RWPE2 (cell line): ENCODE results near the gene MBNL2.

ENCODE experiments used
- ATAC-seq: fragments of 200-7000 bp; cut with Tn5 transposase; 3 replicates; pipeline ENCODE4 v1.9.1; 2021; ENCODE audit warnings: low read depth
- DNase-seq: peaks from one replicate; pipeline ENCODE4 v3.0.0-alpha.2; 2020; ENCODE audit warnings: low spot score
- H3K27ac ChIP-seq: fragments of 450-650 bp; 2 replicates; pipeline ENCODE4 v1.5.1; 2017; ENCODE audit warnings: mild to moderate bottlenecking; ENCODE audit not compliant: poor library complexity, severe bottlenecking
- H3K27me3 ChIP-seq: fragments of 250-450 bp; sonication (Bioruptor Pico); 2 replicates; pipeline ENCODE4 v1.5.1; 2021; ENCODE audit warnings: mild to moderate bottlenecking, moderate library complexity; ENCODE audit not compliant: insufficient read depth, poor library complexity, severe bottlenecking
- H3K36me3 ChIP-seq: fragments of 250-450 bp; sonication (Bioruptor Pico); 2 replicates; pipeline ENCODE4 v1.5.1; 2020; ENCODE audit warnings: low read depth, mild to moderate bottlenecking, moderate library complexity
- H3K4me1 ChIP-seq: fragments of 250-450 bp; sonication (Bioruptor Pico); 2 replicates; pipeline ENCODE4 v1.5.1; 2021; ENCODE audit warnings: mild to moderate bottlenecking, moderate library complexity; ENCODE audit not compliant: insufficient read depth, poor library complexity, severe bottlenecking
- H3K4me3 ChIP-seq: fragments of 250-450 bp; sonication (Bioruptor Pico); 2 replicates; pipeline ENCODE4 v1.5.1; 2021; ENCODE audit warnings: mild to moderate bottlenecking, moderate library complexity; ENCODE audit not compliant: severe bottlenecking
- H3K9me3 ChIP-seq: fragments of 250-450 bp; sonication (Bioruptor Pico); 2 replicates; pipeline ENCODE4 v1.5.1; 2021; ENCODE audit warnings: mild to moderate bottlenecking, moderate library complexity; ENCODE audit not compliant: severe bottlenecking
- TF ChIP-seq, protein P1 (sequence below): fragments of 450-650 bp; IDR thresholded peaks from one replicate; pipeline ENCODE4 v1.5.1; 2017; ENCODE audit warnings: mild to moderate bottlenecking, moderate library complexity; ENCODE audit not compliant: poor library complexity, severe bottlenecking

Gene MBNL2

DNA sequence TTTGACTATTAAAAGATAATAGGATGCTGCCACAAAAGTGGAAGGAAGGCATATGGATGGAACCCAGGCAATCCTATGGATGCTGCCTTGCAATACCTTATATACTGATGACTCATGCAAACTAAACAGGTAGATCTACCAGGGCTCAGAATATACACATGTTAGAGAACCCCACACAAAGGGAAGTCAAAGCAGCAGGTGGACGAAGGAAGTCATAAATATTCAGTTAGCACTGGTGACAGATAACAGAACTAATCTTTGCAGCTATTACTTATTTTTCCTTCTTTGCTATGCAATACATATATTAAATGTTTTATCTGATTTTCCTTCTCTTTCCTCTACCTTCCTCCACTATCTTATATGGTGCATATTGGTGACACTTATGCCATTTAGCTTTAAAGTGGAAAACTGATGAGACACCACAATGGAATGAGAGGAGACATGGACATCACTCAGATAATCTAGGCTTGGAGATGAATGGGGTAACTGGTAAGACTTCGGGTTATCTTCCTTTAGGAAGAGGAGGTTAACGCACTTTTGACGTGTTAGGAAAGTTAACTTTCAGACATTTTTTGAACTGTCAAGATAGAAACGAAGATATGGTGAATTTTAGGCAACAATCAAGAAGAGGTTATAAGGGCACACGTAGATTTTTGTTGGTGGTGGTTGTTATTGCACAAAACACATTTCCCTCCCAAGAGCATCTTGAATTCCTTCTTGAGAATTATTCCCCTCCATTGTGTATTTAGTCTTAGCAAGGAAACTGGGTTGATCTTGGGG is 39.8 kb upstream of the MBNL2 start:
- no peak for ATAC-seq
- TF ChIP-seq, protein P1, sequence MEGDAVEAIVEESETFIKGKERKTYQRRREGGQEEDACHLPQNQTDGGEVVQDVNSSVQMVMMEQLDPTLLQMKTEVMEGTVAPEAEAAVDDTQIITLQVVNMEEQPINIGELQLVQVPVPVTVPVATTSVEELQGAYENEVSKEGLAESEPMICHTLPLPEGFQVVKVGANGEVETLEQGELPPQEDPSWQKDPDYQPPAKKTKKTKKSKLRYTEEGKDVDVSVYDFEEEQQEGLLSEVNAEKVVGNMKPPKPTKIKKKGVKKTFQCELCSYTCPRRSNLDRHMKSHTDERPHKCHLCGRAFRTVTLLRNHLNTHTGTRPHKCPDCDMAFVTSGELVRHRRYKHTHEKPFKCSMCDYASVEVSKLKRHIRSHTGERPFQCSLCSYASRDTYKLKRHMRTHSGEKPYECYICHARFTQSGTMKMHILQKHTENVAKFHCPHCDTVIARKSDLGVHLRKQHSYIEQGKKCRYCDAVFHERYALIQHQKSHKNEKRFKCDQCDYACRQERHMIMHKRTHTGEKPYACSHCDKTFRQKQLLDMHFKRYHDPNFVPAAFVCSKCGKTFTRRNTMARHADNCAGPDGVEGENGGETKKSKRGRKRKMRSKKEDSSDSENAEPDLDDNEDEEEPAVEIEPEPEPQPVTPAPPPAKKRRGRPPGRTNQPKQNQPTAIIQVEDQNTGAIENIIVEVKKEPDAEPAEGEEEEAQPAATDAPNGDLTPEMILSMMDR, result no peak
- Histone ChIP-seq H3K27me3 (no peaks in the 10 kb centered on the region), H3K36me3 (no peaks in the 10 kb centered on the region), H3K4me3 (no peak overlapping the region), H3K9me3 (no peaks in the 10 kb centered on the region), H3K27ac (no peak overlapping the region), H3K4me1 (peaks cover 3% of the 10 kb centered on the region)
- no peak for DNase-seq

DNA sequence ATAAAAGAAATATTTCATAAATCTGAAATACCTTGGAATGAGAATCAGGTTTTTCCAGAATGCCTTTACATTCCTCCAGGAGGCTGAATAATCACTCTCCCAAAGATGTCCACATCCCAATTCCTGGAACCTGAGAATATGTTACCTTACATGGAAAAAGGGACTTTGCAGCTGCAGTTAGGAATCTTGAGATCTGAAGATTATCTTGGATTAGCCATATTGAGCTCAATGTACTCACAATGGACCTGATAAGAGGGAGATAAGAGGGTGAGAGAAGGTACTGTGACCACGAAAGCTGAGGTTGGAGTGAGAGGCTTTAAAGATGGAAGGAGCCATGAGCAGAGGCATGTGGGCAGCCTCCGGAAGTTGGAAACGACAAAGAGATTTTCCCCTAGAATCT is 36.8 kb upstream of the MBNL2 start:
- DNase-seq, result no peak
- Histone ChIP-seq H3K9me3 (no peaks in the 10 kb centered on the region), H3K36me3 (no peaks in the 10 kb centered on the region), H3K4me3 (no peak overlapping the region), H3K4me1 (peaks cover 3% of the 10 kb centered on the region), H3K27me3 (no peaks in the 10 kb centered on the region), H3K27ac (no peak overlapping the region)
- no peak for ATAC-seq
- TF ChIP-seq, protein P1, result no peak

GRCh38 chr13:97185751-97186150 is 36.4 kb upstream of the MBNL2 start:
- TF ChIP-seq, protein P1, result no peak
- Histone ChIP-seq H3K4me1 (peaks cover 3% of the 10 kb centered on the region), H3K9me3 (no peaks in the 10 kb centered on the region), H3K27me3 (no peaks in the 10 kb centered on the region), H3K27ac (no peak overlapping the region), H3K36me3 (no peaks in the 10 kb centered on the region), H3K4me3 (no peak overlapping the region)
- no peak for DNase-seq
- no peak for ATAC-seq

DNA sequence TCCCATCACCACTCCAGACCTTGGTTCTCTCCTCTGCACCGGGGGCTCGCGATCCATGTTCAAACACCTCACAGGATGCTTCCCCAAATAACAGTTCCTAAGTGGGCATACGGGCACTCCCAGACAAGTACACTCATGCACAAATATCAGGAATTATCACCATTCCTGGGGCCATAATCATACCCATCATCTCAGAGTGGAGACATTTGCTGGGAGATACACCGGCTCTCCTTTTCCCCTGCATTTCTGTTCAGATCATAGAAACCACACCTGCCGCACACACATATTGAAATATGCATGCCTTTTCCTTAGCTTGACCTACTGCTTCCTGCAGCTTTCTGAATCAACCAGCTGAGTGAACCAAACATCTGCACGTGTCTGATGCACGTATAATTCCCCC is 33.9 kb upstream of the MBNL2 start:
- no peaks in the 10 kb centered on the region for H3K9me3 ChIP-seq
- no peak overlapping the region for H3K4me3 ChIP-seq
- TF ChIP-seq, protein P1, result no peak
- DNase-seq (no peak), ATAC-seq (no peak; the same call in 1 of the 3 replicates)
- H3K4me1 ChIP-seq, result peaks cover 6% of the 10 kb centered on the region
- H3K27ac ChIP-seq, result no peak overlapping the region
- no peaks in the 10 kb centered on the region for H3K36me3 ChIP-seq
- H3K27me3 ChIP-seq, result no peaks in the 10 kb centered on the region

DNA sequence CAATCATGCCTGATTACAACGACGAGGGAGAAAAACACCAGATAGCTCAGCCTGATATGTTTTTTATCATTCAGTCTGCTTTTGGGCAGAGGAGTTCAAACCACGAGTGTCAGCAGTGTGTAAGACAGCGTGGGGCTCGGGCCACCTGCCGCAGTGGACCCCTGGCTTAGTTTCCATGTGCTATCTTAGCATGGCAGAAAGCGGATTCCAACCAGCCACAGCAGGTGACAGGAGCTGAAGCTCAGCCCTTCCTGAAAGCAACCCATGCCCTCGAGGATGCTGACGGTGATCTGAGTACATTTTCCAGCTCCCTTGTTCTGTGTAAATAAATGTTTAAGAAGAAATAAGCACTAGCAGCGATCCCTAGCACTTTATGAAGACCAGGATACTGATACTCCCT is 32.2 kb upstream of the MBNL2 start:
- H3K36me3 ChIP-seq, result no peaks in the 10 kb centered on the region
- no peaks in the 10 kb centered on the region for H3K9me3 ChIP-seq
- H3K4me1 ChIP-seq, result peaks cover 17% of the 10 kb centered on the region
- H3K27me3 ChIP-seq, result no peaks in the 10 kb centered on the region
- TF ChIP-seq, protein P1, result no peak
- DNase-seq, result no peak
- no peak for ATAC-seq
- no peak overlapping the region for H3K27ac ChIP-seq
- no peak overlapping the region for H3K4me3 ChIP-seq
